Lower leg skin (tissue), 4 donors: ENCODE results near the gene IL12RB2. TPM values are rescaled to one million over a fixed set of nuclear protein-coding genes. Genes with fewer than 3 reads are reported as not detected.

ENCODE experiments used
- DNase-seq, 2 donors: peaks; one replicate each; pipeline ENCODE4 v3.0.0-alpha.2; 2019; ENCODE audit warnings: low spot score in 2 of 2
- H3K4me3 ChIP-seq: fragments of 200-600 bp; sonication (generic); 2 replicates; pipeline ENCODE4 v1.5.1; 2017; ENCODE audit warnings: mild to moderate bottlenecking, low read depth; ENCODE audit not compliant: poor library complexity, severe bottlenecking
- POLR2A ChIP-seq, 2 donors: fragments of 450-650 bp; IDR thresholded peaks; one replicate each; pipeline ENCODE4 v1.6.1; 2016 to 2017; ENCODE audit warnings: antibody characterized with exemption in 2 of 2, mild to moderate bottlenecking in 1 of 2, moderate library complexity in 1 of 2
- WGBS, 2 donors: methylation state at CpG; one replicate each; pipeline ENCODE4 v1.1.5; 2018; 5-methylcytosine and 5-hydroxymethylcytosine counted together
- intact Hi-C: fragments of 100-400 bp; cut with DNase I; formaldehyde crosslinking; loops from one replicate; pipeline ENCODE4 v1.15.0; 2023; ENCODE audit warnings: low total_unique reads
- total RNA-seq, 4 donors: library from RNA; depleted of rRNA; stranded (reverse); fragments of >200 nt; gene quantifications; one replicate each; pipeline ENCODE4 v1.1.0, GENCODE V29; 2016
- TF ChIP-seq, protein P1 (sequence below), 3 donors: fragments of 450-650 bp; IDR thresholded peaks; one replicate each; pipeline ENCODE4 v1.5.1; 2016; ENCODE audit warnings: antibody characterized with exemption in 3 of 3, mild to moderate bottlenecking in 3 of 3, moderate library complexity in 2 of 3

IL12RB2 gene
- total RNA-seq, 4 donors from 2014 or later = 0.76 to 3.5 (median 2.2) TPM

DNA sequence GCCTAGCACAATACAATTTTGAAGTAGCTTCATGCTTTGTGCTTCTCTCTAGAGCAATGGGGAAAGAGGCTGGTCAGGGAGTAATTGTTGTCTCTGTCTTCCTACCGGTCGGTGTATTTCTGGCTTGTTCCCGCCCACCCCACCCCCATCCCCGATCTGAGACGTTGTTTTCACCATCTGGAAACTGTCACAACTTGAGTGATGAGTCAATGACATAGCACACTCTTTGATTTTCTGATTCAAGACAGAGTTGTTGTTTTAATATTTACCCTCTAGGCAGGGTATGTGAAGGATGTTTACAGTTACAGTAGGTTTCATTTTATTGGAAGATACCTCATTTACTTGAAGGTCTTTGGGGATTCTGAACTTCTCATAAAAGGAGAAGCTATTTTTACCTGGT is 7.0 kb downstream of the IL12RB2 start:
- no peak overlapping the region for H3K4me3 ChIP-seq
- intact Hi-C loops = no loop called here
- TF ChIP-seq, protein P1, sequence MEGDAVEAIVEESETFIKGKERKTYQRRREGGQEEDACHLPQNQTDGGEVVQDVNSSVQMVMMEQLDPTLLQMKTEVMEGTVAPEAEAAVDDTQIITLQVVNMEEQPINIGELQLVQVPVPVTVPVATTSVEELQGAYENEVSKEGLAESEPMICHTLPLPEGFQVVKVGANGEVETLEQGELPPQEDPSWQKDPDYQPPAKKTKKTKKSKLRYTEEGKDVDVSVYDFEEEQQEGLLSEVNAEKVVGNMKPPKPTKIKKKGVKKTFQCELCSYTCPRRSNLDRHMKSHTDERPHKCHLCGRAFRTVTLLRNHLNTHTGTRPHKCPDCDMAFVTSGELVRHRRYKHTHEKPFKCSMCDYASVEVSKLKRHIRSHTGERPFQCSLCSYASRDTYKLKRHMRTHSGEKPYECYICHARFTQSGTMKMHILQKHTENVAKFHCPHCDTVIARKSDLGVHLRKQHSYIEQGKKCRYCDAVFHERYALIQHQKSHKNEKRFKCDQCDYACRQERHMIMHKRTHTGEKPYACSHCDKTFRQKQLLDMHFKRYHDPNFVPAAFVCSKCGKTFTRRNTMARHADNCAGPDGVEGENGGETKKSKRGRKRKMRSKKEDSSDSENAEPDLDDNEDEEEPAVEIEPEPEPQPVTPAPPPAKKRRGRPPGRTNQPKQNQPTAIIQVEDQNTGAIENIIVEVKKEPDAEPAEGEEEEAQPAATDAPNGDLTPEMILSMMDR (IDR thresholded peaks at IDR 0.05) = no peak
- no peak for TF ChIP-seq POLR2A (IDR thresholded peaks at IDR 0.05)
- WGBS, 2 donors = 5 to 7% methylated on average over 5 of the region's 5 CpGs
- DNase-seq = no peak

DNA sequence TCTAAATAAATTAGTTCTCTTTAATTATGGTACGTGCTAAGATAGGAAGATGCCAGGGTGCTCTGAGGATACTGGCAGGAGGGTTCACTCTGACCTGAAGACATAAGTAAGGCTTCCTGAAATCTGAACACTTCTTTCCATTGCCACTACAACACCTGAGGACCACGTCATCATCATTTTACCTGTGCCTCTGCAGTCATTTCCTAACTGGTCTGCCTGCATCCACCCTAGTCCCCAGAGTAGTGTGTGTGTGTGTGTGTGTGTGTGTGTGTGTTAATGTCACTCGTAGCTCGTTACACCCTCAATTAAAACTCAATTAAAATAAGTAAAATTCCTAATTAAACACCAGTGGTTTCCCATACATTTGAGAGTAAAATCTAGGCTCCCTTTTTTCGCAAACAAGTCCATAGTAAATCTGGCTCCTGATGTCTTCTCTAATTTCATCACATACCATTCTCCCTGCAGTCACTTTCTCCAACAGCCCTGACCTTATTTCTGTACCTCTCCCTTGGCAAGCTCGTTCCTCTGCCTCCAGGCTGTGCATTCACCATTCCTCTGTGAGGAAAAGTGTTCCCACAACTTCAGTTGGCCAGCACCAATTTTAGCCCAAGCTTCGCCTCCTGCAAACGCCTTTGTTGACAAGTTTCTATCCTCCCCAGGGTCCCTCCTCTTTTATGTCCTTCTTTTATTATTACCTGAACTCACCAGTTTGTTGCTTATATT is 8.7 kb downstream of the IL12RB2 start:
- no peak for TF ChIP-seq POLR2A (IDR thresholded peaks at IDR 0.05)
- TF ChIP-seq, protein P1 (IDR thresholded peaks at IDR 0.05) = no peak
- WGBS, 2 donors = 52 to 68% methylated on average over 8 of the region's 8 CpGs
- DNase-seq = no peak
- intact Hi-C loops = no loop called here
- no peak overlapping the region for H3K4me3 ChIP-seq

DNA sequence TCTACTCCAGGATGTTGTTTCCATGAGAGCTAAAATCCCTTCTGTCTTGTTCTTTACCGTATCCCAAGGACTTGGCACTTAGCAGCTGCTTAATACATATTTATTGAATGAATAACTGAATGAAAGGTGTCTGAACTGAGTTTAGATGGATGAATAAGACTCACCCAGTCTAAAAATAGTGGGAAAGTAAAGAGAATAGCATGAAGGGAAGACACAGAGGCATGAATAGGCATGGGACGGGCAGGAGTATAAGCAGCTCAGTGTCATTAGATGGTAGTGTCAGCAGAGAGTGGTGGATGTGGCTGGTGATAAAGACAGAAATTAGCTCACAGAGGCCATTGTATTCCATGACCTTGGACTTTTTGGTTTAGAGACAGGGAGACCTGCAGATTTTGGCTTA is 9.2 kb downstream of the IL12RB2 start:
- no peak for DNase-seq
- TF ChIP-seq, protein P1 (IDR thresholded peaks at IDR 0.05) = no peak
- no peak for TF ChIP-seq POLR2A (IDR thresholded peaks at IDR 0.05)
- WGBS, 2 donors = 50 to 80% methylated on average over 2 of the region's 2 CpGs
- intact Hi-C loops = no loop called here
- H3K4me3 ChIP-seq = no peak overlapping the region

DNA sequence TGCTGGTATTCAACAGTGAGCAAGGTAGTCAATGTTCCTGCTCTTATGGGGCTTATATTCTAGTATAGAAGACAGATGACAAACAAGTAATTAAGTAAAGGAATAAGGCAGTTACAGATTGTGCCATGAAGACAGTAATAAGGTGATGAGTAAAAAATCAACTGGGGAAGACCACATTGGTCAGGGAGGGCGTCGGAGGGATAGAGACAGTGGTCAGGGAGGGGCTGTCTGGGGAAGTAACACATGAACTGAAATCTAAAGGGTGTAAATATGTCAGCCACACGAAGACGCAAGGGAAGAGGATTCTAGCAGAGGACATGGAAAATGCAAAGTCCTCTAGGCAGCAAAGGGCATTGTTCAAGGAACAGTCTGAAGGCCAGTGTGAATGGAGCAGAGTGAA is 10.1 kb downstream of the IL12RB2 start:
- H3K4me3 ChIP-seq = no peak overlapping the region
- no peak for TF ChIP-seq POLR2A (IDR thresholded peaks at IDR 0.05)
- TF ChIP-seq, protein P1 (IDR thresholded peaks at IDR 0.05) = no peak
- WGBS, 2 donors = 91 to 92% methylated on average over 4 of the region's 4 CpGs
- DNase-seq = no peak
- intact Hi-C loops = no loop called here

DNA sequence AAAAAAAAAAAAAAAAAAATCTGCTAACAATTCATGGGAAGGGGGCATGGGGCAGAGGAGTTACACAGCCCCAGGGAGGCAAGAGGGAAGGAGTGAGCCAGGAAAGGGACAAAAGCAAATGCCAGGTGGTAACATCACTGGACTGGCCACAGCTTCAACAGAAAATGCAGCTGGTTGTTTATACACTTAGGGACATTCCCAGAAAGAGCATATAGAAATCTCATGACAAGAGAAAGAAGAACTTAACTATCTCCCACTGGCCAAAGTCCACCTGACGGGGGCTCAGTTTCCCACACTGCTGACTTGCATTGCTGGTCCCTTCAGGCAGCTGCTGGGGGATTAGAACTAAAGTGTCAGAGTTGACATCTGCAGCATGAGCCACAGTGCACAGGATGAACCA is 14.8 kb downstream of the IL12RB2 start:
- no peak for DNase-seq
- no peak overlapping the region for H3K4me3 ChIP-seq
- TF ChIP-seq, protein P1 (IDR thresholded peaks at IDR 0.05) = no peak
- no peak for TF ChIP-seq POLR2A (IDR thresholded peaks at IDR 0.05)
- WGBS, 2 donors = 86 to 91% methylated on average over 1 of the region's 1 CpG
- intact Hi-C loops = no loop called here

DNA sequence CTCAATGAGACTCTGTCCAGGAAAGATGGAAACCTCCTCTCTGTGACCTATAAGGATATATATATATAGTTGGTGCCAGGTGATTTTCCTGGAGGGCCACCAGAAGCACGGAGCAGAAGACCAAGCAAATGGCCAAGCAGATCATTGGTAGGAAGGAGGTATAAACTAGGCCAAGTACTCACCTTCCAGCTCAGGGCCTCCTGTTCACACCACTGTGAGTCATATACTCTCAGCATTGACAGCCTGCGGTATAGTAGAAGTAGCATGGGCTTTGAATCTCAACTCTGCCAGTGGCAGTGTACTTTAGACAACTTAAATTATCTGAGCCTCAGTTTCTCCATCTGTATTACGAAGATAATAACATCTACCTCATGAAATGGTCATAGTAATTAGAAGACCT is 15.4 kb downstream of the IL12RB2 start:
- WGBS, 2 donors = 94 to 99% methylated on average over 3 of the region's 3 CpGs
- no peak for TF ChIP-seq POLR2A (IDR thresholded peaks at IDR 0.05)
- TF ChIP-seq, protein P1 (IDR thresholded peaks at IDR 0.05) = no peak
- intact Hi-C loops = no loop called here
- no peak for DNase-seq
- H3K4me3 ChIP-seq = no peak overlapping the region
